Nucleus accumbens (tissue), 56 donors: ENCODE measurements around the gene ADAP1.
A peak's percentile ranks its signal among the peaks of the same experiment; 100 is the strongest.

ENCODE experiments used
- DNase-seq, 56 donors: peaks; one replicate each; lab custom pipeline; 2025; lab: John Stamatoyannopoulos, UW

Gene ADAP1

GRCh38 chr7:898855-899681 is 55.4 kb downstream of the ADAP1 start:
- DNase-seq: no peak

GRCh38 chr7:898460-898854 is 56.0 kb downstream of the ADAP1 start:
- no peak for DNase-seq

GRCh38 chr7:897771-898376 is 56.6 kb downstream of the ADAP1 start:
- no peak for DNase-seq

GRCh38 chr7:897086-897485 is 57.4 kb downstream of the ADAP1 start:
- DNase-seq: no peak

GRCh38 chr7:896346-897075 is 58.0 kb downstream of the ADAP1 start:
- DNase-seq: no peak

- no peak for DNase-seq
These were observed 58.9 kb downstream of the ADAP1 start for GRCh38 chr7:895451-896052.

- DNase-seq: no peak
These were observed 59.5 kb downstream of the ADAP1 start for GRCh38 chr7:894927-895450.

- DNase-seq: peak in 1 of 56 donors; percentile 22
These were observed 60.2 kb downstream of the ADAP1 start for GRCh38 chr7:894164-894867.

GRCh38 chr7:893686-894085 is 60.8 kb downstream of the ADAP1 start:
- no peak for DNase-seq

GRCh38 chr7:892648-893593 is 61.6 kb downstream of the ADAP1 start:
- no peak for DNase-seq

- DNase-seq: no peak
These were observed 62.7 kb downstream of the ADAP1 start for GRCh38 chr7:891805-892204.

GRCh38 chr7:891291-891690 is 63.2 kb downstream of the ADAP1 start:
- no peak for DNase-seq

- DNase-seq: no peak
These were observed 63.6 kb downstream of the ADAP1 start for GRCh38 chr7:890868-891267.

GRCh38 chr7:889391-889790 is 65.1 kb downstream of the ADAP1 start:
- no peak for DNase-seq

GRCh38 chr7:889025-889390 is 65.5 kb downstream of the ADAP1 start:
- DNase-seq: no peak

GRCh38 chr7:888081-889024 is 66.1 kb downstream of the ADAP1 start:
- DNase-seq: peak in 22 of 56 donors; percentile 18 to 82 (median 42)

- no peak for DNase-seq
These were observed 67.0 kb downstream of the ADAP1 start for GRCh38 chr7:887488-887820.
